ENCODE measurements around the gene PGAM4. TPM values are rescaled to one million over a fixed set of nuclear protein-coding genes. Genes with fewer than 3 reads are reported as not detected.

Gene PGAM4
- total RNA-seq, 1 experiment from 2014 or later: not detected

DNA sequence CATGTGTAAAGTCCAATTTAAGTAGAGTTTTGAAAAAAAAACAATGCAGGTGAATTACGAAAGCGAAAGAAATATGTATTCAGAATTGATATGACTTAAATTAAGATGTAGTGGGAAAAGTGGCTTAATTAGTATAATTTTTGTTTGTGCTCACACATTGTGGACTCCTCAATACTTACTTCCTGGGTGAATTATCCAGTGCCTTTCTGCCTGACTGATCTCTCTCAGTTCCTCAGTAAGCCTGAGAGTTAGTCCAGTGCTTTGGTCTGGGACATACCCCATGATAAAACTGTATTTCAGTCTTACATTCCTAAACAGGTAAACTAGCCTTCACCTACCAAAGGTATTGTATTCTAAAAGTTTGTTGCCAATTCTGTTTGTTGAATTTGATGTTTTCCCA, 8.4 kb downstream of the PGAM4 start:
- no peak for DNase-seq
- Histone ChIP-seq H3K4me3 (ENCODE audit: low read length) (no peak overlapping the region), H3K27me3 (ENCODE audit: low read length) (no peaks in the 10 kb centered on the region), H2AFZ (ENCODE audit: low read length) (no peak overlapping the region), H3K27ac (ENCODE audit: low read length) (no peak overlapping the region), H4K20me1 (ENCODE audit: low read length) (no peaks in the 10 kb centered on the region), H3K9ac (ENCODE audit: low read length) (no peak overlapping the region), H3K4me2 (ENCODE audit: low read length) (no peak overlapping the region), H3K36me3 (ENCODE audit: low read depth, low read length) (no peaks in the 10 kb centered on the region; the same call in 1 of the 2 replicates), H3F3A (ENCODE audit: low read length, unreplicated experiment) (no peaks in the 10 kb centered on the region), H3K9me3 (ENCODE audit: low read length) (no peaks in the 10 kb centered on the region), H3K9me2 (replicated peaks; ENCODE audit: low read length) (no peaks in the 10 kb centered on the region), H3K4me1 (ENCODE audit: insufficient read depth, low read length) (no peaks in the 10 kb centered on the region), H3K79me2 (ENCODE audit: low read length) (no peaks in the 10 kb centered on the region)
- no TSS peak for BruUV-seq (replicated peaks)
- ChIA-PET POLR2A (ENCODE audit: unreplicated experiment) (no interaction called here), CTCF (no interaction called here)
- ATAC-seq: no peak
- intact Hi-C loops (cut with micrococcal nuclease): no loop called here
- no peak for TF ChIP-seq EZH2 (IDR thresholded peaks at IDR 0.05; ENCODE audit: low read length, unreplicated experiment)
- no peak for TF ChIP-seq EZH2phosphoT487 (IDR thresholded peaks at IDR 0.05; ENCODE audit: borderline replicate concordance, low read length)
- TF ChIP-seq, protein P1, sequence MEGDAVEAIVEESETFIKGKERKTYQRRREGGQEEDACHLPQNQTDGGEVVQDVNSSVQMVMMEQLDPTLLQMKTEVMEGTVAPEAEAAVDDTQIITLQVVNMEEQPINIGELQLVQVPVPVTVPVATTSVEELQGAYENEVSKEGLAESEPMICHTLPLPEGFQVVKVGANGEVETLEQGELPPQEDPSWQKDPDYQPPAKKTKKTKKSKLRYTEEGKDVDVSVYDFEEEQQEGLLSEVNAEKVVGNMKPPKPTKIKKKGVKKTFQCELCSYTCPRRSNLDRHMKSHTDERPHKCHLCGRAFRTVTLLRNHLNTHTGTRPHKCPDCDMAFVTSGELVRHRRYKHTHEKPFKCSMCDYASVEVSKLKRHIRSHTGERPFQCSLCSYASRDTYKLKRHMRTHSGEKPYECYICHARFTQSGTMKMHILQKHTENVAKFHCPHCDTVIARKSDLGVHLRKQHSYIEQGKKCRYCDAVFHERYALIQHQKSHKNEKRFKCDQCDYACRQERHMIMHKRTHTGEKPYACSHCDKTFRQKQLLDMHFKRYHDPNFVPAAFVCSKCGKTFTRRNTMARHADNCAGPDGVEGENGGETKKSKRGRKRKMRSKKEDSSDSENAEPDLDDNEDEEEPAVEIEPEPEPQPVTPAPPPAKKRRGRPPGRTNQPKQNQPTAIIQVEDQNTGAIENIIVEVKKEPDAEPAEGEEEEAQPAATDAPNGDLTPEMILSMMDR (conservative IDR thresholded peaks at IDR 0.05; ENCODE audit: low read depth, low read length): no peak

DNA sequence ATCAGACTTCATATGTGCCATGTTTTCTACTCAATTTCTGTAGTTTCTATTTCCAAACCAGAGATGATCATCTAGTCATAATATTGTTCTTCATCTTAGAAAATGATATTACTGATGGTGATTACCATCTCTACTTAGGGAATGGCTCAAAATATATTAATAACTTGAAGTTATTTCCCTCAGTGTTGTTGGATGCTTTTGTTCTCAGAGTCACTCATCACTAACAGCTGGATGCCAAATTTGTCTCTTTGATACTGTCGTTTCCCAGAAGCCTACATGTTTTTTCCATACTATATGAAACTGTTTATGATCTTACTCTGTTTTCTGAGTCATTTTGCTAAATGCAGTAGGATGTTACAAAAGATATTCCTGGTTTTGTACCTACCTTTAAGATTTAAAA, 8.9 kb downstream of the PGAM4 start:
- Histone ChIP-seq H3K4me1 (ENCODE audit: insufficient read depth, low read length) (no peaks in the 10 kb centered on the region), H3K9ac (ENCODE audit: low read length) (no peak overlapping the region), H3K4me3 (ENCODE audit: low read length) (no peak overlapping the region), H3K79me2 (ENCODE audit: low read length) (no peaks in the 10 kb centered on the region), H3K36me3 (ENCODE audit: low read depth, low read length) (no peaks in the 10 kb centered on the region; the same call in 1 of the 2 replicates), H3K9me3 (ENCODE audit: low read length) (no peaks in the 10 kb centered on the region), H3F3A (ENCODE audit: low read length, unreplicated experiment) (no peaks in the 10 kb centered on the region), H3K9me2 (replicated peaks; ENCODE audit: low read length) (no peaks in the 10 kb centered on the region), H4K20me1 (ENCODE audit: low read length) (no peaks in the 10 kb centered on the region), H3K27me3 (ENCODE audit: low read length) (no peaks in the 10 kb centered on the region), H2AFZ (ENCODE audit: low read length) (no peak overlapping the region), H3K27ac (ENCODE audit: low read length) (no peak overlapping the region), H3K4me2 (ENCODE audit: low read length) (no peak overlapping the region)
- intact Hi-C loops (cut with micrococcal nuclease): no loop called here
- CTCF ChIA-PET: no interaction called here
- DNase-seq (no peak), ATAC-seq (no peak)
- no peak for TF ChIP-seq EZH2 (IDR thresholded peaks at IDR 0.05; ENCODE audit: low read length, unreplicated experiment)
- TF ChIP-seq EZH2phosphoT487 (IDR thresholded peaks at IDR 0.05; ENCODE audit: borderline replicate concordance, low read length): no peak
- TF ChIP-seq, protein P1 (conservative IDR thresholded peaks at IDR 0.05; ENCODE audit: low read depth, low read length): no peak
- POLR2A ChIA-PET (ENCODE audit: unreplicated experiment): no interaction called here
- no TSS peak for BruUV-seq (replicated peaks)

DNA sequence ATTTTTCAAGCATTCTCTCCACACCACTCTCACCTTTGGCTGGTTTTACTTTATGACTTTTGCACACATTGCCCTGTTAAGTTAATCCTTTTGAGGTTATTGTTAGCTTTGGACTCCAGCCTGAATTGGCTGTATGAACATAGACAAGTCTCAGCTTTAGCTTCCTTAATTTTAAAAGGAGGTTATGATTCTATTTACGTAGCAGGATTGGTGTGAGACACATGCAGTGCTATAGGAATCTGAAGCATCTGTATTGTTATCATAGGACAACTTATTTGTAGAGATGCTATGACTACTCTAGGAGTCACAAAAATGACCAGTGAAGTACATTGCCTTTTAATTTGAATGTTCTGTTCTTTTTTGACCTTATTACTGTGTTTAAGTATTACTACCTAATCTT, 15.7 kb downstream of the PGAM4 start:
- no peaks in the 10 kb centered on the region for H3K9me2 ChIP-seq (replicated peaks; ENCODE audit: low read length)
- DNase-seq (peak; percentile 54), ATAC-seq (peak; percentile 96)
- intact Hi-C loops (cut with micrococcal nuclease): loop anchor here (2.0 kb wide), 2 partner anchors 17 to 43 kb away; partner anchors contain the start of gene ATP7A
- no peaks in the 10 kb centered on the region for H3K79me2 ChIP-seq (ENCODE audit: low read length)
- TF ChIP-seq EZH2 (IDR thresholded peaks at IDR 0.05; ENCODE audit: low read length, unreplicated experiment) (no peak), EZH2phosphoT487 (IDR thresholded peaks at IDR 0.05; ENCODE audit: borderline replicate concordance, low read length) (no peak)
- TF ChIP-seq, protein P1 (conservative IDR thresholded peaks at IDR 0.05; ENCODE audit: low read depth, low read length): no peak
- no peaks in the 10 kb centered on the region for H3F3A ChIP-seq (ENCODE audit: low read length, unreplicated experiment)
- H3K36me3 ChIP-seq (ENCODE audit: low read depth, low read length): no peaks in the 10 kb centered on the region; the same call in 1 of the 2 replicates
- ChIA-PET CTCF (interaction anchor here (0.7 to 1.1 kb wide), 2 partner anchors 10 to 146 kb away, joined by 3 to 6 read pairs; no protein-coding TSS in a partner anchor), POLR2A (ENCODE audit: unreplicated experiment) (no interaction called here)
- no peak overlapping the region for H3K27ac ChIP-seq (ENCODE audit: low read length)
- no peaks in the 10 kb centered on the region for H3K27me3 ChIP-seq (ENCODE audit: low read length)
- no peak overlapping the region for H3K9ac ChIP-seq (ENCODE audit: low read length)
- H3K4me2 ChIP-seq (ENCODE audit: low read length): peak overlapping the region; percentile 30; the same call in 1 of the 2 replicates
- peaks cover 12% of the 10 kb centered on the region for H3K4me1 ChIP-seq (ENCODE audit: insufficient read depth, low read length)
- BruUV-seq (replicated peaks): no TSS peak
- peak overlapping the region; percentile 61; the same call in 1 of the 2 replicates for H2AFZ ChIP-seq (ENCODE audit: low read length)
- no peaks in the 10 kb centered on the region for H3K9me3 ChIP-seq (ENCODE audit: low read length)
- H3K4me3 ChIP-seq (ENCODE audit: low read length): no peak overlapping the region
- no peaks in the 10 kb centered on the region for H4K20me1 ChIP-seq (ENCODE audit: low read length)
